Measurements from ENCODE around the gene CAMSAP1.

The CAMSAP1 gene

GRCh38 chr9:135886147-135886981 is 21.0 kb downstream of the CAMSAP1 start:
- H3K9me3 ChIP-seq (ENCODE audit: insufficient read depth, low read length) = no peaks in the 10 kb centered on the region
- no peaks in the 10 kb centered on the region for H3K27me3 ChIP-seq (ENCODE audit: insufficient read depth, insufficient read length)
- no peak for TF ChIP-seq YY1 (IDR thresholded peaks at IDR 0.05; ENCODE audit: insufficient read depth, insufficient read length)
- TF ChIP-seq SUZ12 (IDR thresholded peaks at IDR 0.05; ENCODE audit: extremely low read depth, insufficient read depth, insufficient read length) = no peak
- TF ChIP-seq ZNF274 (IDR thresholded peaks at IDR 0.05; ENCODE audit: low read depth, low read length) = no peak
- H3K9ac ChIP-seq (ENCODE audit: insufficient read length, low read depth) = no peak overlapping the region
- no peak for DNase-seq (ENCODE audit: low read depth, low spot score)
- H3K4me1 ChIP-seq (ENCODE audit: insufficient read depth, insufficient read length) = peaks cover 42% of the 10 kb centered on the region
- peaks cover 26% of the 10 kb centered on the region for H3K36me3 ChIP-seq (ENCODE audit: insufficient read depth, insufficient read length, low read length)
- no peak overlapping the region for H3K4me3 ChIP-seq (ENCODE audit: insufficient read length, low read depth)

GRCh38 chr9:135885100-135885853 is 22.1 kb downstream of the CAMSAP1 start:
- Histone ChIP-seq H3K9me3 (ENCODE audit: insufficient read depth, low read length) (no peaks in the 10 kb centered on the region), H3K27me3 (ENCODE audit: insufficient read depth, insufficient read length) (no peaks in the 10 kb centered on the region), H3K36me3 (ENCODE audit: insufficient read depth, insufficient read length, low read length) (peaks cover 34% of the 10 kb centered on the region), H3K4me3 (ENCODE audit: insufficient read length, low read depth) (no peak overlapping the region), H3K9ac (ENCODE audit: insufficient read length, low read depth) (no peak overlapping the region), H3K4me1 (ENCODE audit: insufficient read depth, insufficient read length) (peaks cover 38% of the 10 kb centered on the region)
- DNase-seq (ENCODE audit: low read depth, low spot score) = no peak
- no peak for TF ChIP-seq ZNF274 (IDR thresholded peaks at IDR 0.05; ENCODE audit: low read depth, low read length)
- TF ChIP-seq SUZ12 (IDR thresholded peaks at IDR 0.05; ENCODE audit: extremely low read depth, insufficient read depth, insufficient read length) = no peak
- TF ChIP-seq YY1 (IDR thresholded peaks at IDR 0.05; ENCODE audit: insufficient read depth, insufficient read length) = no peak

GRCh38 chr9:135884328-135885035 is 22.9 kb downstream of the CAMSAP1 start:
- no peak for TF ChIP-seq YY1 (IDR thresholded peaks at IDR 0.05; ENCODE audit: insufficient read depth, insufficient read length)
- TF ChIP-seq SUZ12 (IDR thresholded peaks at IDR 0.05; ENCODE audit: extremely low read depth, insufficient read depth, insufficient read length) = no peak
- no peak for TF ChIP-seq ZNF274 (IDR thresholded peaks at IDR 0.05; ENCODE audit: low read depth, low read length)

DNA sequence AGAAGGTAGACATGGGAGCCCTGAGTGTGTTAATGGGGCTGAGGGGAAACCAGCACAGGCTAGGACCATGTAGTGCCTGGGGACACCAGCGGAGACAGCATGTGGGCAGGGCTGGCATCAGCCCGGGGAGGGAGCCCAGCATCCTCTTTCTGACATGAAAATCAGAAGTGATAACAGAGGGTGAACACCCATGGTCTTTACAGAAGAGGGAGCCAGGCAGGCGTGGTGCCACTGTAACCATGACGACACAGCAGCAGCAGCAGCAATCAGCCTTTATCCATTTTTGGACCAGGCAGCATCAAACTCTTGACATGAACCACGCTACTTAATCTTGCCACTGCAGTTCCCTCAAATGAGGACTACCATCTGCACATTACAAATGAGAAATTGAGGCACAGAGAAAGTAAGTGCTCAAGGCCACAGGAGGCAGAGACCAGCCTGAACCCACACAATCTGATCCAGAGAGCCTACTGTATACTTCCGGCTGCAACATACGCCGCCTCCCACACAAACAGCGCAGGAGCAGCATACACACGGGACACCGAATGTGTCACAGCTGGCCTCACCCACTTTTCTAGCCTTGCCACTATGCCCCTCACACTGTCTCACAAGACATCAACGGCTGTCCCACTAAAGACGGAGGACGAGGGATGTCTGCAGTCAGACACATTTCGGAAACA is 23.8 kb downstream of the CAMSAP1 start:
- H3K4me3 ChIP-seq (ENCODE audit: insufficient read length, low read depth) = no peak overlapping the region
- H3K36me3 ChIP-seq (ENCODE audit: insufficient read depth, insufficient read length, low read length) = peaks cover 41% of the 10 kb centered on the region
- TF ChIP-seq SUZ12 (IDR thresholded peaks at IDR 0.05; ENCODE audit: extremely low read depth, insufficient read depth, insufficient read length) (no peak), ZNF274 (IDR thresholded peaks at IDR 0.05; ENCODE audit: low read depth, low read length) (no peak), YY1 (IDR thresholded peaks at IDR 0.05; ENCODE audit: insufficient read depth, insufficient read length) (no peak)
- no peak for DNase-seq (ENCODE audit: low read depth, low spot score)
- no peak overlapping the region for H3K9ac ChIP-seq (ENCODE audit: insufficient read length, low read depth)
- H3K4me1 ChIP-seq (ENCODE audit: insufficient read depth, insufficient read length) = peaks cover 29% of the 10 kb centered on the region
- H3K9me3 ChIP-seq (ENCODE audit: insufficient read depth, low read length) = no peaks in the 10 kb centered on the region
- no peaks in the 10 kb centered on the region for H3K27me3 ChIP-seq (ENCODE audit: insufficient read depth, insufficient read length)

More at GRCh38 chr9:135884328-135885035, 22.9 kb downstream of the CAMSAP1 start:
- no peaks in the 10 kb centered on the region for H3K9me3 ChIP-seq (ENCODE audit: insufficient read depth, low read length)
- H3K9ac ChIP-seq (ENCODE audit: insufficient read length, low read depth) = no peak overlapping the region
- no peak overlapping the region for H3K4me3 ChIP-seq (ENCODE audit: insufficient read length, low read depth)
- peaks cover 30% of the 10 kb centered on the region for H3K4me1 ChIP-seq (ENCODE audit: insufficient read depth, insufficient read length)
- no peak for DNase-seq (ENCODE audit: low read depth, low spot score)
- H3K36me3 ChIP-seq (ENCODE audit: insufficient read depth, insufficient read length, low read length) = peaks cover 38% of the 10 kb centered on the region
- no peaks in the 10 kb centered on the region for H3K27me3 ChIP-seq (ENCODE audit: insufficient read depth, insufficient read length)

- peaks cover 33% of the 10 kb centered on the region for H3K36me3 ChIP-seq (ENCODE audit: insufficient read depth, insufficient read length, low read length)
- H3K4me1 ChIP-seq (ENCODE audit: insufficient read depth, insufficient read length) = peaks cover 21% of the 10 kb centered on the region
- no peaks in the 10 kb centered on the region for H3K9me3 ChIP-seq (ENCODE audit: insufficient read depth, low read length)
- no peak for TF ChIP-seq ZNF274 (IDR thresholded peaks at IDR 0.05; ENCODE audit: low read depth, low read length)
- TF ChIP-seq YY1 (IDR thresholded peaks at IDR 0.05; ENCODE audit: insufficient read depth, insufficient read length) = no peak
- no peak for TF ChIP-seq SUZ12 (IDR thresholded peaks at IDR 0.05; ENCODE audit: extremely low read depth, insufficient read depth, insufficient read length)
- H3K27me3 ChIP-seq (ENCODE audit: insufficient read depth, insufficient read length) = no peaks in the 10 kb centered on the region
- no peak for DNase-seq (ENCODE audit: low read depth, low spot score)
- no peak overlapping the region for H3K4me3 ChIP-seq (ENCODE audit: insufficient read length, low read depth)
- no peak overlapping the region for H3K9ac ChIP-seq (ENCODE audit: insufficient read length, low read depth)
Measured at GRCh38 chr9:135882011-135882410, 25.3 kb downstream of the CAMSAP1 start.

GRCh38 chr9:135880438-135880837 is 26.9 kb downstream of the CAMSAP1 start:
- TF ChIP-seq SUZ12 (IDR thresholded peaks at IDR 0.05; ENCODE audit: extremely low read depth, insufficient read depth, insufficient read length) = no peak
- no peak for TF ChIP-seq ZNF274 (IDR thresholded peaks at IDR 0.05; ENCODE audit: low read depth, low read length)
- no peak for TF ChIP-seq YY1 (IDR thresholded peaks at IDR 0.05; ENCODE audit: insufficient read depth, insufficient read length)
- H3K4me3 ChIP-seq (ENCODE audit: insufficient read length, low read depth) = no peak overlapping the region
- no peak for DNase-seq (ENCODE audit: low read depth, low spot score)
- no peaks in the 10 kb centered on the region for H3K27me3 ChIP-seq (ENCODE audit: insufficient read depth, insufficient read length)
- H3K36me3 ChIP-seq (ENCODE audit: insufficient read depth, insufficient read length, low read length) = peaks cover 33% of the 10 kb centered on the region
- no peaks in the 10 kb centered on the region for H3K9me3 ChIP-seq (ENCODE audit: insufficient read depth, low read length)
- H3K9ac ChIP-seq (ENCODE audit: insufficient read length, low read depth) = no peak overlapping the region
- H3K4me1 ChIP-seq (ENCODE audit: insufficient read depth, insufficient read length) = peaks cover 9% of the 10 kb centered on the region
